Subcutaneous abdominal adipose tissue (tissue), 5 donors: ENCODE measurements around the gene WFDC10B.
"Not testable (repeated sequence)": the region's sequence is repeated elsewhere in the genome, so short reads cannot be mapped to it uniquely, and the experiment has no call there.

Experiments used
- H3K27ac ChIP-seq: one replicate; pipeline ENCODE4 v1.7.0; 2013; ENCODE audit warnings: low read depth, mild to moderate bottlenecking, inconsistent platforms, low read length, moderate library complexity
- H3K27me3 ChIP-seq, 5 donors: one replicate each; pipeline ENCODE4 v1.7.0; 2013; ENCODE audit warnings: low read length in 5 of 5, inconsistent platforms in 1 of 5; ENCODE audit not compliant: control insufficient read depth in 5 of 5, insufficient read depth in 4 of 5
- H3K36me3 ChIP-seq, 5 donors: one replicate each; pipeline ENCODE4 v1.7.0; 2013; ENCODE audit warnings: low read length in 5 of 5; ENCODE audit not compliant: control insufficient read depth in 5 of 5, insufficient read depth in 5 of 5
- H3K4me1 ChIP-seq, 5 donors: one replicate each; pipeline ENCODE4 v1.7.0; 2013; ENCODE audit warnings: low read length in 5 of 5, mild to moderate bottlenecking in 3 of 5, moderate library complexity in 1 of 5; ENCODE audit not compliant: control insufficient read depth in 5 of 5, insufficient read depth in 5 of 5
- H3K4me3 ChIP-seq, 5 donors: one replicate each; pipeline ENCODE4 v1.7.0; 2013; ENCODE audit warnings: low read length in 5 of 5, low read depth in 1 of 5
- H3K9ac ChIP-seq, 5 donors: one replicate each; pipeline ENCODE4 v1.7.0; 2013; ENCODE audit warnings: low read length in 5 of 5, mild to moderate bottlenecking in 4 of 5, moderate library complexity in 3 of 5
- H3K9me3 ChIP-seq, 5 donors: one replicate each; pipeline ENCODE4 v1.7.0; 2013; ENCODE audit warnings: low read length in 5 of 5; ENCODE audit not compliant: control insufficient read depth in 5 of 5
- donor health status: healthy.
- donor health status: healthy.
- donor health status: healthy.
- donor health status: healthy.
- donor health status: healthy.

The WFDC10B gene

DNA sequence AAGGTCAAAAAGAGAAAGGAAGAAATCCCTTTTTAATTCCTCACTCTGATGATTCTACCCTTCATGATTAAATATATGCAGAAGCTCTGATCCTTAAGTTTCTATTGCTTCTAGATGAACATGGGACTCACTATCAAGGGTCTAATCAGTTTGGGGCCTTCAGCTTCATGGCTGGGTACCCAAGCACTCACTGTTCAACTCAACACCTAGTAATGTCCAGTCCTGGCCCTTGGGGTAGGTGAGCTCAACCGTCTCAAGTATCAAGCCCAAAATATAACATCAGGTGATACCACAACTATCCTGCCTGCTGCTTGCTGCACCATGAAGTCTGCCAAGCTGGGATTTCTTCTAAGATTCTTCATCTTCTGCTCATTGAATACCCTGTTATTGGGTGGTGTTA is 17.2 kb upstream of the WFDC10B start, which contains the start of gene SPINT4:
Gene SPINT4 (plus strand): TSS at position 301 of the 400 bp plus-strand sequence. CDS start 21 bp downstream, at position 322.
- H3K4me3 ChIP-seq = no peak within 1 kb of the TSS
- no peaks in the 10 kb centered on the region for H3K9me3 ChIP-seq
- H3K9ac ChIP-seq = no peak within 1 kb of the TSS

GRCh38 chr20:45716141-45716688 is 11.4 kb upstream of the WFDC10B start:
- H3K27me3 ChIP-seq, H3K4me1 ChIP-seq, H3K27ac ChIP-seq, H3K9me3 ChIP-seq, H3K36me3 ChIP-seq, H3K4me3 ChIP-seq, H3K9ac ChIP-seq: not testable (repeated sequence)

More for the DNA sequence above, 17.2 kb upstream of the WFDC10B start, which contains the start of gene SPINT4:
- no peaks in the 10 kb centered on the region for H3K4me1 ChIP-seq
- H3K36me3 ChIP-seq = no peaks in the 10 kb centered on the region
- H3K27ac ChIP-seq = no peak within 1 kb of the TSS
- H3K27me3 ChIP-seq = peaks cover 0 to 2% (median 0%) of the 10 kb centered on the region in 5 donors

DNA sequence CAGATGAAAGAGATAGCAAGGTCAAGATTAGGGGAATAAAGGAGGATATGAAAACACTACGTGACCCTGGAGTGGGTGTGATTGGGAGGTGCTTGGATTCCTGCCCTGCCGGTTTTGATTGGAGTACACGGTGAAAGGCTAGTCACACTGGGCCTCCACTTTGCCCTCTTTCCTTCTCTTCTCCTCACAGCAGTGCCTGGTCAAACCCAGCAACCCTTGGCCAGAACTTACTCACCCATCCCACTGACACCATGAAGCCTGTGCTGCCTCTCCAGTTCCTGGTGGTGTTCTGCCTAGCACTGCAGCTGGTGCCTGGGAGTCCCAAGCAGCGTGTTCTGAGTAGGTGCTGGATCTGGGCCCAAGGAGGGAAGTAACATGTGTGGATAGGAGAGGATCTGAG is 2.9 kb downstream of the WFDC10B start, which contains the start of gene WFDC13:
Gene WFDC13 (plus strand): TSS at position 166 of the 400 bp plus-strand sequence. CDS start 86 bp downstream, at position 252.
- H3K4me3 ChIP-seq = no peak within 1 kb of the TSS
- H3K9ac ChIP-seq = no peak within 1 kb of the TSS
- peaks cover 0 to 3% (median 0%) of the 10 kb centered on the region in 5 donors for H3K27me3 ChIP-seq
- H3K27ac ChIP-seq = no peak within 1 kb of the TSS
- no peaks in the 10 kb centered on the region for H3K36me3 ChIP-seq
- no peaks in the 10 kb centered on the region for H3K4me1 ChIP-seq
- H3K9me3 ChIP-seq = no peaks in the 10 kb centered on the region

DNA sequence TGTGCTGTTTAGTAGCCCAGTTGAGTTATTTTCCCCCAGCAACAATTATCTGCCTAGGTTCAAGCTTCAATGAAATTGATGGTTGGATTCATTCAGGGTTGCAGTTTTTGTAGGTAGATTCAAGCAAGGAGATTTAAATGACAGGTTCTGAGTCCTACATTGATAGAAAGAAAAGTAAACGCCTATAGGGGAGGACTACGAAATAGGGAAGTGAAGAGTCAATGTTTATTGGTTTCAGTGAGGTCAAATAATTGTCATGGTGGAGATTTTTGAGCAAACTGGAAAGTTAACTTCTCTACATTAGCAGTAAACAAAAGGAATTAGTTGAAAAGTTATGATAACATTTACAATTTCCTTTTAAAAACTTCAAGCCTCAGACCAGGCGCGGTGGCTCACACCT is 3.7 kb downstream of the WFDC10B start:
- Histone ChIP-seq H3K36me3 (no peaks in the 10 kb centered on the region), H3K27ac (no peak overlapping the region), H3K9me3 (no peaks in the 10 kb centered on the region), H3K27me3 (peaks cover 0 to 2% (median 0%) of the 10 kb centered on the region in 5 donors), H3K4me3 (no peak overlapping the region), H3K4me1 (no peaks in the 10 kb centered on the region), H3K9ac (no peak overlapping the region)

- H3K36me3 ChIP-seq = no peaks in the 10 kb centered on the region
- no peak overlapping the region for H3K27ac ChIP-seq
- H3K4me1 ChIP-seq = no peaks in the 10 kb centered on the region
- no peak overlapping the region for H3K9ac ChIP-seq
- no peaks in the 10 kb centered on the region for H3K27me3 ChIP-seq
- H3K4me3 ChIP-seq = no peak overlapping the region
- no peaks in the 10 kb centered on the region for H3K9me3 ChIP-seq
Measured at GRCh38 chr20:45695496-45695895, 9.3 kb downstream of the WFDC10B start.

GRCh38 chr20:45693346-45693745 is 11.5 kb downstream of the WFDC10B start:
- H3K36me3 ChIP-seq = not testable (repeated sequence)

DNA sequence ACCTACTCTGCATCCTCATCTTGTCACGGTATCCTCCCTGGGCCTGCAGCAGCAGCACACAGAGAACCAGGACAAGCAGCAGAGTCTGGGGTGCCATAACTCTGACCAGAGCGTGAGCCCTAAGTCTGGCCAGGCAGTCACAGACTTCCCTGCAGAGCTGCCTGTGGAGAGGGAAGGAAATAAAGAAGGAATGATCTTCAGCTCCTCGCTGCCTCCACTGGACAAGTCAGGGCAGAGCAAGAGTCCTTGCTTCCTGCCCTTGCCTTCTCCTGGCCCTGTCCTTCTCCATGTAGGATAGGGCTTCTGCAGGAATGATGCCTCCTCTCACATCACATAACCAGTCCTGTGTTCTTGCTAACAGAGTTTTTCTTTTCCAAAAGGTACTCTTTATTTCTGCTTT is 18.9 kb downstream of the WFDC10B start:
- H3K27ac ChIP-seq = no peak overlapping the region
- H3K4me3 ChIP-seq = no peak overlapping the region
- no peaks in the 10 kb centered on the region for H3K36me3 ChIP-seq
- no peak overlapping the region for H3K9ac ChIP-seq
- no peaks in the 10 kb centered on the region for H3K4me1 ChIP-seq
- H3K9me3 ChIP-seq = peaks cover 0 to under 1% (median 0%) of the 10 kb centered on the region in 5 donors
- H3K27me3 ChIP-seq = peaks cover 0 to 8% (median 0%) of the 10 kb centered on the region in 5 donors

More at GRCh38 chr20:45693346-45693745, 11.5 kb downstream of the WFDC10B start:
- not testable (repeated sequence) for H3K9ac ChIP-seq, H3K4me1 ChIP-seq, H3K4me3 ChIP-seq, H3K27ac ChIP-seq, H3K9me3 ChIP-seq, H3K27me3 ChIP-seq

DNA sequence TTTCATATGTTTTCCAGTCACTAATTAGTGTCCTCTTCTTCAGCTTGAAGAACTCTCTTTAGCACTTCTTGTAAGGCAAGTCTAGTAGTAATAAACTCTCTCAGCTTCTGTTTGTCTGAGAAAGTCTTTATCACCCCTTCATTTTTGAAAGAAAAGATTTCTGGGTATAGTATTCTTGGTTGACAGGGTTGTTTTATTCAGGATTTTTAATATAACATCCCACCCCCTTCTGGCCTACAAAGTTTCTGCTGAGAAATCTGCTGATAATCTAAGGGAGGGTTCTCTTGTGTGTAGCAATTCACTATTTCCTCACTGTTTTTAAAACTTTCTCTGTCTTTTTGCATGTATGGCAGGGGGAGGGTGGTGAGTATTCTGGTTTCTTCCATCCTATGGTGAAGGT is 25.2 kb downstream of the WFDC10B start:
- peaks cover 16 to 38% (median 27%) of the 10 kb centered on the region in 5 donors for H3K9me3 ChIP-seq

GRCh38 chr20:45672765-45673164 is 32.1 kb downstream of the WFDC10B start:
- Histone ChIP-seq H3K4me1 (no peaks in the 10 kb centered on the region), H3K27ac (no peak overlapping the region), H3K9ac (no peak overlapping the region), H3K36me3 (no peaks in the 10 kb centered on the region), H3K4me3 (no peak overlapping the region), H3K9me3 (peaks cover 0 to 9% (median 2%) of the 10 kb centered on the region in 5 donors), H3K27me3 (peaks cover 0 to 2% (median 0%) of the 10 kb centered on the region in 5 donors)

More for the DNA sequence above, 25.2 kb downstream of the WFDC10B start:
- Histone ChIP-seq H3K27me3 (peaks cover 0 to 2% (median 0%) of the 10 kb centered on the region in 5 donors), H3K4me1 (no peaks in the 10 kb centered on the region), H3K9ac (no peak overlapping the region), H3K36me3 (no peaks in the 10 kb centered on the region), H3K27ac (no peak overlapping the region), H3K4me3 (peak overlapping the region in 1 of 5 donors; percentile 5)

DNA sequence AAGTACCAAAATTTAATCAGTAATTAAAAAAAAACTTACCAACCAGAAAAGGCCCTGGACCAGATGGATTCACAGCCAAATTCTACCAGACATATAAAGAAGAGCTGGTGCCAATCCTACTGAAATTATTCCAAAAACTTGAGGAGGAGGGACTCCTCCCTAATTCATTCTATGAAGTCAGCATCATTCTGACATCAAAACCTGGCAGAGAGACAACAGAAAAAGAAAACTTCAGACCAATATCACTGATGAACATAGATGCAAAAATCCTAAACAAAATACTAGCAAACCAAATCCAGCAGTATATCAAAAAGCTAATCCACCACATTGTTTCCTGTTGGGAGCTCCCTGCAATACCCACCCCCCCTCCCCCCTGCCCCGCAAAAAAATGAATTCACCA is 34.7 kb downstream of the WFDC10B start, which contains the start of gene WFDC11:
Gene WFDC11 (minus strand): TSS at position 101 of the 400 bp plus-strand sequence. CDS start 19,639 bp downstream, outside the sequence.
- H3K27ac ChIP-seq = no peak within 1 kb of the TSS

More for the DNA sequence above, 34.7 kb downstream of the WFDC10B start, which contains the start of gene WFDC11:
- Histone ChIP-seq H3K27me3 (peaks cover 0 to 3% (median 2%) of the 10 kb centered on the region in 5 donors), H3K4me3 (no peak within 1 kb of the TSS), H3K9me3 (peaks cover 0 to 8% (median 0%) of the 10 kb centered on the region in 5 donors), H3K9ac (no peak within 1 kb of the TSS), H3K36me3 (no peaks in the 10 kb centered on the region), H3K4me1 (no peaks in the 10 kb centered on the region)
